ENCODE data around the gene SPTBN5.

SPTBN5 gene

GRCh38 chr15:41871175-41871905 lies 22.5 kb downstream of the SPTBN5 start:
- no peak overlapping the region for H3K4me3 ChIP-seq (ENCODE audit: low read depth, low read length)
- no peak for TF ChIP-seq CTCF (IDR thresholded peaks at IDR 0.05; ENCODE audit: control insufficient read depth, extremely low read depth, insufficient read depth)
- DNase-seq (ENCODE audit: low read depth): no peak

- DNase-seq (ENCODE audit: low read depth): no peak
- no peak for TF ChIP-seq CTCF (IDR thresholded peaks at IDR 0.05; ENCODE audit: control insufficient read depth, extremely low read depth, insufficient read depth)
- H3K4me3 ChIP-seq (ENCODE audit: low read depth, low read length): no peak overlapping the region
Observed at GRCh38 chr15:41870689-41871081, 23.2 kb downstream of the SPTBN5 start.

GRCh38 chr15:41869770-41870688 lies 23.8 kb downstream of the SPTBN5 start:
- DNase-seq (ENCODE audit: low read depth): no peak
- no peak overlapping the region for H3K4me3 ChIP-seq (ENCODE audit: low read depth, low read length)
- TF ChIP-seq CTCF (IDR thresholded peaks at IDR 0.05; ENCODE audit: control insufficient read depth, extremely low read depth, insufficient read depth): no peak

GRCh38 chr15:41868321-41868720 lies 25.5 kb downstream of the SPTBN5 start:
- no peak for DNase-seq (ENCODE audit: low read depth)
- TF ChIP-seq CTCF (IDR thresholded peaks at IDR 0.05; ENCODE audit: control insufficient read depth, extremely low read depth, insufficient read depth): no peak
- H3K4me3 ChIP-seq (ENCODE audit: low read depth, low read length): no peak overlapping the region

- no peak overlapping the region for H3K4me3 ChIP-seq (ENCODE audit: low read depth, low read length)
- no peak for TF ChIP-seq CTCF (IDR thresholded peaks at IDR 0.05; ENCODE audit: control insufficient read depth, extremely low read depth, insufficient read depth)
- no peak for DNase-seq (ENCODE audit: low read depth)
Observed at GRCh38 chr15:41866872-41867579, 26.8 kb downstream of the SPTBN5 start.

GRCh38 chr15:41866263-41866703 lies 27.6 kb downstream of the SPTBN5 start:
- no peak for DNase-seq (ENCODE audit: low read depth)
- no peak for TF ChIP-seq CTCF (IDR thresholded peaks at IDR 0.05; ENCODE audit: control insufficient read depth, extremely low read depth, insufficient read depth)
- H3K4me3 ChIP-seq (ENCODE audit: low read depth, low read length): no peak overlapping the region
